ENCODE data around the gene EEF1A2.

GRCh38 chr20:63481503-63481902 is 17.4 kb downstream of the EEF1A2 start:
- TF ChIP-seq CTCF (IDR thresholded peaks at IDR 0.05) (no peak), ZFX (IDR thresholded peaks at IDR 0.05; ENCODE audit: borderline replicate concordance) (no peak)

Measured in 22Rv1 (cell line).